ENCODE results near the gene CACNA1I.

GRCh38 chr22:39653787-39654077 lies 83.2 kb downstream of the CACNA1I start:
- TF ChIP-seq CTCF (conservative IDR thresholded peaks at IDR 0.05; ENCODE audit: low read depth, low read length) (no peak), EZH2 (IDR thresholded peaks at IDR 0.05; ENCODE audit: borderline replicate concordance, low read depth, low read length, poor library complexity, severe bottlenecking) (no peak)
